Epithelial cell of proximal tubule (primary cell): Measurements from ENCODE around the gene SERINC5. TPM values are rescaled to one million over a fixed set of nuclear protein-coding genes. Genes with fewer than 3 reads are reported as not detected.

Experiments used
- DNase-seq: peaks from one replicate; pipeline ENCODE4 v3.0.0-alpha.2; 2011; ENCODE audit warnings: low read depth
- H3K4me3 ChIP-seq: 2 replicates; pipeline ENCODE4 v1.5.1; 2011; ENCODE audit warnings: low read depth, mild to moderate bottlenecking, low read length
- total RNA-seq: library from RNA; depleted of rRNA; stranded (reverse); fragments of >200 nt; gene quantifications from 2 replicates; pipeline ENCODE4 v1.2.3, GENCODE V29; 2015
- TF ChIP-seq, protein P1 (sequence below): conservative IDR thresholded peaks from 2 replicates; pipeline ENCODE4 v1.5.1; 2012; ENCODE audit warnings: low read depth, mild to moderate bottlenecking, low read length

SERINC5 gene
- total RNA-seq, 1 donor from 2014 or later = 7.1 TPM

GRCh38 chr5:80246995-80247729 is 8.7 kb downstream of the SERINC5 start:
- TF ChIP-seq, protein P1, sequence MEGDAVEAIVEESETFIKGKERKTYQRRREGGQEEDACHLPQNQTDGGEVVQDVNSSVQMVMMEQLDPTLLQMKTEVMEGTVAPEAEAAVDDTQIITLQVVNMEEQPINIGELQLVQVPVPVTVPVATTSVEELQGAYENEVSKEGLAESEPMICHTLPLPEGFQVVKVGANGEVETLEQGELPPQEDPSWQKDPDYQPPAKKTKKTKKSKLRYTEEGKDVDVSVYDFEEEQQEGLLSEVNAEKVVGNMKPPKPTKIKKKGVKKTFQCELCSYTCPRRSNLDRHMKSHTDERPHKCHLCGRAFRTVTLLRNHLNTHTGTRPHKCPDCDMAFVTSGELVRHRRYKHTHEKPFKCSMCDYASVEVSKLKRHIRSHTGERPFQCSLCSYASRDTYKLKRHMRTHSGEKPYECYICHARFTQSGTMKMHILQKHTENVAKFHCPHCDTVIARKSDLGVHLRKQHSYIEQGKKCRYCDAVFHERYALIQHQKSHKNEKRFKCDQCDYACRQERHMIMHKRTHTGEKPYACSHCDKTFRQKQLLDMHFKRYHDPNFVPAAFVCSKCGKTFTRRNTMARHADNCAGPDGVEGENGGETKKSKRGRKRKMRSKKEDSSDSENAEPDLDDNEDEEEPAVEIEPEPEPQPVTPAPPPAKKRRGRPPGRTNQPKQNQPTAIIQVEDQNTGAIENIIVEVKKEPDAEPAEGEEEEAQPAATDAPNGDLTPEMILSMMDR = no peak
- peak overlapping the region; percentile 25 for H3K4me3 ChIP-seq
- peak; percentile 89 for DNase-seq

DNA sequence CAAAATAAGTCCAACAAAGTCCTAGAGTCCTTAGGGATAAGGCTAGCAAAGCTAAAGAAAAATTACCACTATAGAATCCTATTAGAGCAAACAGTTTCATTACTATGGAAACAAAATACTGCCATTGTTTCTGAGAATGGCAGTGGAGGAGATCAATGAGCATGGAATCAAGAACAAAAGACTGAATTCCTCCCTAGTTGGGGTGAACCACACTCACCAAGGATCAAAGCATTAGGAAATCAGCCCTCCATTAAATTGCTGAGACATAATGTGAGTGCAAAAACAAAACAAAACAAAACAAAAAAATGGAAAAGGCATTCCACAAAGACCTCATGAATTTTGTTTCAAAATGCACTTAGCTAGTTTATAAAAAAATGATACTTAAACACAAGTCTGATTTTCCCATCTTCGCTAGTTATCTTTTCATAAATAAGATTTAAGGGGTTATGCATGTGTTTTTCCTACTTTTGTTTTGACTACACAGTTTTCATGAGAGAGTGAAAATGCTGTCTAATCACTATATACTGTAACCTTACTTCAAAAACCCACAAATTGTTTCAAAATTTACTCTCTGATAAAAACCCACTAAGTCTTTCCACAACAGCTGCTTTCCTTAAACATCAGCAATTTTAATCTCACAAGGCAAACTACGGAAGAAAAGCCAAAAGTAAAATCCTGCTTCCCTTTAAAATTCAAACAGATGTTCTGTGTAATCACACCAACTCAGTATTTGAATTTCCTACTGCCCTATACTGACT is 9.7 kb downstream of the SERINC5 start:
- TF ChIP-seq, protein P1 = no peak
- peak; percentile 71 for DNase-seq
- H3K4me3 ChIP-seq = no peak overlapping the region

DNA sequence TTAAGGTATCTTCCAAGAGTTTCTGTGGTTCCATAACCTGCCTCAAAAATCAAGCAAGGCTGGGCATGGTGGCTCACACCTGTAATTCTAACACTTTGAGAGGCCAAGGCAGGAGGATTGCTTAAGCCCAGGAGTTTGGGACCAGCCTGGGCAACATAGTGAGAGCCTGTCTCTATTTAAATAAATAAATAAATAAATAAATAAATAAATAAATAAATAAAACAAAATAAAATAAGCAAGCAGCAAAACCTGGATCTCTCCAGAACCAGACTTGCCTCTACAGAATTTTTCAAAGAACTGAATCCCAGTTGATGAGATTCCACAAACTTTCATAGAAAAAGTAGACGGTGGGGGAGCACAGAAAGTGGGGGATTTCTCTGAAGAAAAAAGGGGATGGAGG is 12.3 kb downstream of the SERINC5 start:
- no peak overlapping the region for H3K4me3 ChIP-seq
- DNase-seq = no peak
- TF ChIP-seq, protein P1 = no peak

DNA sequence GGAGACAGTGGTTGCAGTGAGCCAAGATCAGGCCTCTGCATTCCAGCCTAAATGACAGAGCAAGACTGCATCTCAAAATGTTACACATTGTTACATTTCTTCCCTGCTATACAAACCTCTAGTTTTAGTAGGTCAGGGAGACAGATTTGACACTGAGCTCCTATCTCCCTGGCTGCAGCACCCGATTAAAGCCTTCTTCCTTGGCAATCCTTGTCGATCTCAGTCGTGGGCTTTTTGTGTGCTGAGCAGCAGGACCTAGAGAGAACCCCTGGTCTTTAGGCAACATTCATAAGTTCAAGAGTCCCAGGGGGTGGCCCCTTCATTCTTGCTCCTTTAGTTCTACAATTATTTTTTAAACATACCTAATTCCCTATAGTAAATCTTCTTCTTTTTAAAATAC is 13.0 kb downstream of the SERINC5 start:
- DNase-seq = no peak
- TF ChIP-seq, protein P1 = no peak
- H3K4me3 ChIP-seq = no peak overlapping the region

- no peak for DNase-seq
- TF ChIP-seq, protein P1 = no peak
- no peak overlapping the region for H3K4me3 ChIP-seq
Measured at GRCh38 chr5:80240368-80240986, 15.4 kb downstream of the SERINC5 start.

- no peak overlapping the region for H3K4me3 ChIP-seq
- TF ChIP-seq, protein P1 = no peak
- DNase-seq = no peak
Measured at GRCh38 chr5:80239680-80240367, 16.0 kb downstream of the SERINC5 start.
